ENCODE results near the gene ASB13.
"Not testable (repeated sequence)": the region's sequence is repeated elsewhere in the genome, so short reads cannot be mapped to it uniquely, and the experiment has no call there.

Gene ASB13

GRCh38 chr10:5629303-5630111 is 36.9 kb downstream of the ASB13 start:
- peaks cover 3 to 23% of the 10 kb centered on the region in 2 donors for H3K4me1 ChIP-seq (ENCODE audit: control insufficient read depth in 1 of 2, insufficient read depth in 2 of 2, low read length in 2 of 2)
- H3K4me3 ChIP-seq (ENCODE audit: low read depth in 1 of 2, low read length in 2 of 2): no peak overlapping the region
- H3K27ac ChIP-seq (ENCODE audit: low read length): no peak overlapping the region
- no peaks in the 10 kb centered on the region for H3K27me3 ChIP-seq (ENCODE audit: low read depth, low read length)
- no peaks in the 10 kb centered on the region for H3K9me3 ChIP-seq (ENCODE audit: control insufficient read depth in 1 of 2, low read length in 2 of 2)
- no peaks in the 10 kb centered on the region for H3K36me3 ChIP-seq (ENCODE audit: control insufficient read depth in 1 of 2, insufficient read depth in 2 of 2, low read length in 2 of 2)

- Histone ChIP-seq H3K36me3 (ENCODE audit: control insufficient read depth in 1 of 2, insufficient read depth in 2 of 2, low read length in 2 of 2) (no peaks in the 10 kb centered on the region), H3K4me3 (ENCODE audit: low read depth in 1 of 2, low read length in 2 of 2) (peak overlapping the region; percentile 45 to 54), H3K27ac (ENCODE audit: low read length) (peak overlapping the region; percentile 72), H3K27me3 (ENCODE audit: low read depth, low read length) (no peaks in the 10 kb centered on the region), H3K4me1 (ENCODE audit: control insufficient read depth in 1 of 2, insufficient read depth in 2 of 2, low read length in 2 of 2) (peaks cover 3 to 23% of the 10 kb centered on the region in 2 donors), H3K9me3 (ENCODE audit: control insufficient read depth in 1 of 2, low read length in 2 of 2) (no peaks in the 10 kb centered on the region)
Observed at GRCh38 chr10:5628451-5629302, 37.7 kb downstream of the ASB13 start.

- no peaks in the 10 kb centered on the region for H3K36me3 ChIP-seq (ENCODE audit: control insufficient read depth in 1 of 2, insufficient read depth in 2 of 2, low read length in 2 of 2)
- no peaks in the 10 kb centered on the region for H3K9me3 ChIP-seq (ENCODE audit: control insufficient read depth in 1 of 2, low read length in 2 of 2)
- H3K27ac ChIP-seq (ENCODE audit: low read length): no peak overlapping the region
- no peaks in the 10 kb centered on the region for H3K27me3 ChIP-seq (ENCODE audit: low read depth, low read length)
- no peak overlapping the region for H3K4me3 ChIP-seq (ENCODE audit: low read depth in 1 of 2, low read length in 2 of 2)
- H3K4me1 ChIP-seq (ENCODE audit: control insufficient read depth in 1 of 2, insufficient read depth in 2 of 2, low read length in 2 of 2): peaks cover 3 to 24% of the 10 kb centered on the region in 2 donors
Observed at GRCh38 chr10:5627486-5628044, 38.8 kb downstream of the ASB13 start.

- Histone ChIP-seq H3K27ac (ENCODE audit: low read length) (no peak overlapping the region), H3K27me3 (ENCODE audit: low read depth, low read length) (no peaks in the 10 kb centered on the region), H3K36me3 (ENCODE audit: control insufficient read depth in 1 of 2, insufficient read depth in 2 of 2, low read length in 2 of 2) (no peaks in the 10 kb centered on the region), H3K4me1 (ENCODE audit: control insufficient read depth in 1 of 2, insufficient read depth in 2 of 2, low read length in 2 of 2) (peaks cover 0 to 21% of the 10 kb centered on the region in 2 donors), H3K9me3 (ENCODE audit: control insufficient read depth in 1 of 2, low read length in 2 of 2) (no peaks in the 10 kb centered on the region), H3K4me3 (ENCODE audit: low read depth in 1 of 2, low read length in 2 of 2) (no peak overlapping the region)
Observed at GRCh38 chr10:5625992-5626777, 40.2 kb downstream of the ASB13 start.

GRCh38 chr10:5624701-5625100 is 41.7 kb downstream of the ASB13 start:
- Histone ChIP-seq H3K27ac (ENCODE audit: low read length) (no peak overlapping the region), H3K9me3 (ENCODE audit: control insufficient read depth in 1 of 2, low read length in 2 of 2) (no peaks in the 10 kb centered on the region), H3K36me3 (ENCODE audit: control insufficient read depth in 1 of 2, insufficient read depth in 2 of 2, low read length in 2 of 2) (no peaks in the 10 kb centered on the region), H3K4me3 (ENCODE audit: low read depth in 1 of 2, low read length in 2 of 2) (no peak overlapping the region), H3K4me1 (ENCODE audit: control insufficient read depth in 1 of 2, insufficient read depth in 2 of 2, low read length in 2 of 2) (peaks cover 0 to 15% of the 10 kb centered on the region in 2 donors), H3K27me3 (ENCODE audit: low read depth, low read length) (no peaks in the 10 kb centered on the region)

GRCh38 chr10:5623081-5623748 is 43.2 kb downstream of the ASB13 start:
- no peak overlapping the region for H3K27ac ChIP-seq (ENCODE audit: low read length)

GRCh38 chr10:5622186-5622960 is 44.0 kb downstream of the ASB13 start:
- H3K4me3 ChIP-seq (ENCODE audit: low read depth in 1 of 2, low read length in 2 of 2): no peak overlapping the region
- no peaks in the 10 kb centered on the region for H3K9me3 ChIP-seq (ENCODE audit: control insufficient read depth in 1 of 2, low read length in 2 of 2)
- H3K4me1 ChIP-seq (ENCODE audit: control insufficient read depth in 1 of 2, insufficient read depth in 2 of 2, low read length in 2 of 2): peaks cover 6 to 24% of the 10 kb centered on the region in 2 donors
- H3K36me3 ChIP-seq (ENCODE audit: control insufficient read depth in 1 of 2, insufficient read depth in 2 of 2, low read length in 2 of 2): no peaks in the 10 kb centered on the region
- H3K27me3 ChIP-seq (ENCODE audit: low read depth, low read length): no peaks in the 10 kb centered on the region
- H3K27ac ChIP-seq (ENCODE audit: low read length): no peak overlapping the region

More at GRCh38 chr10:5623081-5623748, 43.2 kb downstream of the ASB13 start:
- Histone ChIP-seq H3K4me1 (ENCODE audit: control insufficient read depth in 1 of 2, insufficient read depth in 2 of 2, low read length in 2 of 2) (peaks cover 3 to 17% of the 10 kb centered on the region in 2 donors), H3K27me3 (ENCODE audit: low read depth, low read length) (no peaks in the 10 kb centered on the region), H3K4me3 (ENCODE audit: low read depth in 1 of 2, low read length in 2 of 2) (no peak overlapping the region), H3K9me3 (ENCODE audit: control insufficient read depth in 1 of 2, low read length in 2 of 2) (no peaks in the 10 kb centered on the region), H3K36me3 (ENCODE audit: control insufficient read depth in 1 of 2, insufficient read depth in 2 of 2, low read length in 2 of 2) (no peaks in the 10 kb centered on the region)

GRCh38 chr10:5621371-5621770 is 45.0 kb downstream of the ASB13 start:
- H3K4me3 ChIP-seq (ENCODE audit: low read depth in 1 of 2, low read length in 2 of 2); H3K9me3 ChIP-seq (ENCODE audit: control insufficient read depth in 1 of 2, low read length in 2 of 2); H3K27ac ChIP-seq (ENCODE audit: low read length); H3K36me3 ChIP-seq (ENCODE audit: control insufficient read depth in 1 of 2, insufficient read depth in 2 of 2, low read length in 2 of 2); H3K27me3 ChIP-seq (ENCODE audit: low read depth, low read length): not testable (repeated sequence)
- H3K4me1 ChIP-seq (ENCODE audit: control insufficient read depth in 1 of 2, insufficient read depth in 2 of 2, low read length in 2 of 2): peaks cover 6 to 29% of the 10 kb centered on the region in 2 donors

GRCh38 chr10:5620966-5621365 is 45.4 kb downstream of the ASB13 start:
- H3K27me3 ChIP-seq (ENCODE audit: low read depth, low read length): no peaks in the 10 kb centered on the region
- no peak overlapping the region for H3K27ac ChIP-seq (ENCODE audit: low read length)
- H3K36me3 ChIP-seq (ENCODE audit: control insufficient read depth in 1 of 2, insufficient read depth in 2 of 2, low read length in 2 of 2): no peaks in the 10 kb centered on the region
- no peaks in the 10 kb centered on the region for H3K9me3 ChIP-seq (ENCODE audit: control insufficient read depth in 1 of 2, low read length in 2 of 2)
- no peak overlapping the region for H3K4me3 ChIP-seq (ENCODE audit: low read depth in 1 of 2, low read length in 2 of 2)
- H3K4me1 ChIP-seq (ENCODE audit: control insufficient read depth in 1 of 2, insufficient read depth in 2 of 2, low read length in 2 of 2): peaks cover 6 to 30% of the 10 kb centered on the region in 2 donors

GRCh38 chr10:5620223-5620721 is 46.1 kb downstream of the ASB13 start:
- Histone ChIP-seq H3K4me1 (ENCODE audit: control insufficient read depth in 1 of 2, insufficient read depth in 2 of 2, low read length in 2 of 2) (peaks cover 6 to 37% of the 10 kb centered on the region in 2 donors), H3K9me3 (ENCODE audit: control insufficient read depth in 1 of 2, low read length in 2 of 2) (no peaks in the 10 kb centered on the region), H3K27ac (ENCODE audit: low read length) (no peak overlapping the region), H3K4me3 (ENCODE audit: low read depth in 1 of 2, low read length in 2 of 2) (no peak overlapping the region), H3K36me3 (ENCODE audit: control insufficient read depth in 1 of 2, insufficient read depth in 2 of 2, low read length in 2 of 2) (no peaks in the 10 kb centered on the region), H3K27me3 (ENCODE audit: low read depth, low read length) (no peaks in the 10 kb centered on the region)

Measured in muscle layer of duodenum (tissue), 2 donors.